HG02852 (cell line): Measurements from ENCODE around the gene PDGFRA.
A peak's percentile ranks its signal among the peaks of the same experiment; 100 is the strongest.
"Not testable (repeated sequence)": the region's sequence is repeated elsewhere in the genome, so short reads cannot be mapped to it uniquely, and the experiment has no call there.

Experiments used
- ATAC-seq: cut with Tn5 transposase; IDR thresholded peaks from one replicate; pipeline ENCODE4 v1.9.1; 2021; ENCODE audit warnings: mild to moderate bottlenecking, moderate library complexity; ENCODE audit not compliant: unreplicated experiment

The PDGFRA gene

DNA sequence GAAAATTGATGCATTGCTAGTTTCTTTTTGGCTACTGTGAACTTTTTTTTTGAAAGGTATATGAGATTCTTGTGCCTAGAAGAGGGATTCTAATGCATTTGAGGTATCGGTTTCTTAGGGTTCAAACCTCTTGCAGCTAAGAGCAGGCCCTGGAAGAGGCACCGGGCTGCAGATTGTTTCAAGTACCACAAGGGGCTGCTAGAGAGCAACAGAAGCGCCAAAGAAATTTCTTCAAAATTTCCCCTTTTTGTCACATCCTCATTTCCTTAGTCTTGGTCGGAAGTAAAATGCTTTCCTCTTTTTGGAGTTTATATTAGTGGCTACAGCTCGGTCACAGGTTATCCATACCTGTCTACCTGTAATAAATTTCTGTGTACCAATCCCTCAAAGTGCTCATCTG is 89.8 kb downstream of the PDGFRA start:
- peak; percentile 23 for ATAC-seq

DNA sequence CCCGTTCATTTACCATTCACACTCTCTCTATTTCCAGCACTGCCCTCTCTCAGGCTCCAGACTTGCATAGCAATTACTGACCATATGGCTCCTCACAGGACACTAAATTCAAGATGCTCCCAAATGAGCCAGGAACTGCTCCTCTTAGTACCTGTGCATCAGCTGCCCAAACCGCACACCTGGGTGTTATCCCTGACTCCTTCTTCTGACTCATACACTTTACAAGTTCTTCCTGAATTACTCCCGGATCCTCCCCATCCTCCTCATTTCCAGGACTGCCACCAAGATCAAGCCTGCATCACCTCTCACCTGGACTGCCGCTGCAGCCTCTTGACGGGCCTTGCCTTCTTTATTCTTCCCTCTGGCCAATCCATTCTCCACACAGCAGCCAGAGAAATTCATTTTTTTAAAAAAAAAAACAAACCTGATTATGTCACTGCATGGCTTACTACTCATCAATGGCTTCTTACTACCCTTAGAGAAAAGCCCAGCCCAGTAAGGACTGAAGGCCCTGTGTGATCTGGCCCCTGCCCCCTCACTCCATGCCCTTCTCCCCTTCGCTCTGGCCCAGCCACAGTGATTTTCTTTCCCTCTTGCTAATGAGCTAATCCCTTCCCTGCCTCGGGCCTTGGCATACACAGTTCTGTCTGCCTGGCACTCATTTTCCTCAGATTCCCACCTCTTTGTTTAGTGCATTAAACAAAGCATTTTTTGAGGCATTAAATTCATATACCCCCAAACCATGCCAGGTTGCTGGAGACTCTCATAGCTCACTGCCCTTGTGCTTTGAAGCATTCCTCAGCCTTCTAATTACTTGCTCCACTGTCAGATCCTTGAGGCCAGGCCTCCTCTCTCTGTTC is 92.0 kb downstream of the PDGFRA start:
- no peak for ATAC-seq

DNA sequence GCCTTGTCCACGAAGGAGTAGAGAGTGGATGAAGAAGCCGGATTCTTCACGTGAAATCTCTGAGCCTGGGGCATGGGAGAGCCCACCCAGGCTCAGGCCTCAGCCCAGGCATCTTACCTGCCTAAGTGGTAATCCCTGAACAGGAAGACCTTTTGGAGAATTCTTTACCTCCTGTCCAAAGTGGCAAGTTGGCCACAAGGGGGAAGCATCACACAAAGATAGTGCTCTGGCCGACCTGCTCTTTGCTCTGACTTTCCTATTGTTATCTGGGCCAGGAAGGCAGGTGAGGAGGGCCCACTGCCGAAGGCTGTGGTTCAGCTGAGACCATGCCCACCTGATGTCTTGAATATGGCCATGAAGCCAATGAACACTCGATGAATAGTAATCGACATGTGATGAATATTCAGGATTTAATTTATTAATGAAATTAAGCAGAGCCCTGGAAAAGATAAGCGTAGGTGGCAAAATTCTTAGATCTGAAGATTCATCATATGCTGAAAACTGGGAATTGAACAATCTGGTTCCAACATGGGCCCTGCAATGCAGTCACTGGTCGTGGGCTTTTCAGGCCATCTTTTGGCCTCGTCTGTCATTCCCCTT is 93.8 kb downstream of the PDGFRA start:
- ATAC-seq, result peak; percentile 79

DNA sequence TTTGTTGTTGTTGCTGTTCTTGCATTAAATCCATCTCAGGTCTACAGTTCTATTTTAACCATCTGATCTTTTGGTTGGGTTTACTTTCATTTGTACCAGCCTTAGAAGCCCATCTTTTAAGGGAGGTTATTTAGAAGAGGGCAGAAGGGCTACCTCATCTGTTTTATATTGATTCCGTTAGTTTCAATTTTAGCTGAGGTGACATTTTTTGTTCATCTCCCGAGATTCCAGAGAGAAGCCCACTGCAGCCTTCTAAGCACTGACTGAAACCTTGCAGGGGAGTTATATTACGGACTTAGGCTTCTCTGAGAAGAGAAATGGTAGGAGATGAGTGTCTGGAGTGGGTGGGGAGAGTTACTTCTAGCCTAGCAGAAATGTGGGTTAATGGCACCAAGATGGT is 101.8 kb downstream of the PDGFRA start:
- ATAC-seq, result no peak

DNA sequence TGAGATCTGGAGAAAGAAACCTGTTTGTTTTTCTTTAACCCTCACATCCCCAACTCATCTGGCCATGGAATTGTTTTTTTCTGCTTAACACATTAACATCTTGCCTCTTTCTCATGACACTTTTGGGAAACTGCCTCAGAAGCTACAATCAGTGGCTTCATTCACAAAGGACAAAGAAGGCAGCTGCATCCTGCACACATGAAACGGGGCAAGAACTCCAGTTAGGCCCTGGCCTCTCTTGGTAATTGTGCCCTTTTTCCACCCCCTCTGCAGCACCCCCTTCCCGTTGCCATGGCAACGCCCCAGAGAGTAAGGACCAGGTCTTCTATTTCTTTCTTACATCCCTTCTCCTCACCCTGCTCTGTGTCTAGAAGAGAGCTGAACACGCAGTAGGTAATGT is 103.4 kb downstream of the PDGFRA start:
- ATAC-seq, result no peak

DNA sequence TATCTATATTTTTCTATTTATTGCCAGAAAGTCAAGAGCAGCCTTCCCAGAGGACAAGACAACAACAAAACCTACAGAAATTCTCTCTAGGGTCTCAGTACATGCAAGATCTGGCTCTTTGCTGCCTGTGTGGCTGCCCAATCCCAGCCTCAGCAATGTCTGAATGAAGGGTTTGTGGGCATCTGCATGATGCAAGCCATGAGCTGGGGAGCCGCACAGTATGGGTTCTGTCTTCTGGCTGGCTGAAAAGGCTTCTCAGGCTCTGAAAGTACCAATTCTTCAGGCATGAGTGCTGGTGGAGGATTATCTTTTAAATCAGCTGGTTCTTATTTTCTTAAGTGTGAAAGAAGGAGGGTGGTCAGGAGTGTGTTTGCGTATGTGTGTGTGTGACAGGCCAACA is 104.6 kb downstream of the PDGFRA start:
- no peak for ATAC-seq

DNA sequence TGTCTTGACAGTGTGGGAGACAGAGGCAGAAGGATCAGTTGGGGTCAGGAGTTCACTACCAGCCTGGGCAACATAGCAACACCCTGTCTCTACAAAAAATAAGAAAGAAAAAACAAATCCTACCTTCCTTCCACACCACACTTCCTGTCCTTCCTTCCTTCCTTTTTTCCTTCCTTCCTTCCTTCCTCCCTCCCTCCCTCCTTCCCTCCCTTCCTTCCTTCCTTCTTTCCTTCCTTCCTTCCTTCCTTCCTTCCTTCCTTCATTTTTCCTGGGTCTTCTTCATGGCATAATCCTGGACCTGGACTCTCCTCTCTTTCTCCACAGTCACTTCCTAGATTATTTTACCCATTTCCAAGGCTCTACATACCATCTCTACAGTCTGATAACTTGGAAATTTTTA is 105.7 kb downstream of the PDGFRA start:
- not testable (repeated sequence) for ATAC-seq

DNA sequence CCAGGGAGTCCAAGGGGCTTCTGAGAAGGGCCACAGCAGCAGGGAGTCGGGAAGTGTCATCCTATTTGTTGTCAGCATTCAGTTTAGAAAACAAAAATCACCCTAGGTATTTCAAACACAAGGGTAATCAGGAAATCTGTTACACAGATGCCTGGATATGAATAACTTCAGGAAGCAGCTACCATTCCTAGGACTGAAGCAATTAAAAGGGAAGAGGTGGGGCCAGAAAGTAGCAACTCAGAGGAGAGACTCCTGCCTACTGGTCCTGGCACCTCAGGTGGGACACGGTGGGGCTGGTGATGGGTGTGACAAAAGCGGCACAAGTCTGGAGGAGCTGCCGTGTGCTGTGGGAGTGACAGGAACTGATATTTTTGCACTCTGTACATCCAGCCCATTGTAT is 107.9 kb downstream of the PDGFRA start:
- ATAC-seq, result no peak

GRCh38 chr4:54342067-54342466 is 113.0 kb downstream of the PDGFRA start:
- ATAC-seq, result not testable (repeated sequence)
